D341Med (cell line): ENCODE data around the gene NOTCH1.

ENCODE experiments used
- DNase-seq: peaks from one replicate; pipeline ENCODE4 v3.0.0; 2012; ENCODE audit warnings: low spot score

NOTCH1 gene

DNA sequence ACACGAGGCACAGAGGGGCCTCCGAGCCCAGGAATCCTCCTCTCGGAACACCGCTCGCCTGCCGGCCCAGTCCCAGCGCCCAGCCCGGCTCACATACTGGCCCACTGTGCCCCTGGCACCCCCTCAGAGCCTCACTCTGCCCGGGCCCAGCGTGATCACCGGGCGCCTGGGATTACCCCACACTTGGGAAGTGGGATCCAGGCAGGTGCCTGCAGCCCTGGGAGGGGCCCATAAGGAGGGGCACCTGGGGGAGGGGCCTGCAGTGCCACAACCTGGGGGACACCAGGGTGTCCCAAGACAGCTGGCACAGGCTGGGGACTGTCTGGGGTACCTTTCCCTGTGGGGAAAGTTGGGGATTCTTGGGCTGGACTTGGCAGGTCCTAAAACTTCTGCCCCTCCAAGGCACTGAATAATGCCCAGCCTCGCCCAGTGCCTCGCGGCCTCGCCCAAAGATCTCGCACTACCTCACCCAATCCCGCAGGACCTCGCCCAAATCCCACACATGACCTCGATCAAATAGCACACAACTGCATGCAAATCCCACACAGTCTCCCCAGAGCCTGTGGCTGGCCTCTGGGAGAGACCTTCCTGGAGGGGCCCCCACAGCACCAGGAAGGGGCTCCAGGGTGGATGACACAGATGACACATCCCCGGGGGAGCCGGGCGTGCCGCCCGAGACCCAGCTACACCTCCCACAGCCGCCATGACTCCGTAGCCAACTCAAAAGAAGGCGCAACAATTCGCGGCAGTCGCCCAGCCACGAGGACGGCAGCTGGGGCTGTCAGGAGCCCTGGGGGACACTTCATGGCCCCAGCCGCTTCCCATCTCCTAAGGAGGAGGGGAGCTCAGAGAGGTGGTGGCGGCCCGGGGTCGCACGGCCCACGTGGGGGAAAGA is 13.7 kb downstream of the NOTCH1 start:
- no peak for DNase-seq

DNA sequence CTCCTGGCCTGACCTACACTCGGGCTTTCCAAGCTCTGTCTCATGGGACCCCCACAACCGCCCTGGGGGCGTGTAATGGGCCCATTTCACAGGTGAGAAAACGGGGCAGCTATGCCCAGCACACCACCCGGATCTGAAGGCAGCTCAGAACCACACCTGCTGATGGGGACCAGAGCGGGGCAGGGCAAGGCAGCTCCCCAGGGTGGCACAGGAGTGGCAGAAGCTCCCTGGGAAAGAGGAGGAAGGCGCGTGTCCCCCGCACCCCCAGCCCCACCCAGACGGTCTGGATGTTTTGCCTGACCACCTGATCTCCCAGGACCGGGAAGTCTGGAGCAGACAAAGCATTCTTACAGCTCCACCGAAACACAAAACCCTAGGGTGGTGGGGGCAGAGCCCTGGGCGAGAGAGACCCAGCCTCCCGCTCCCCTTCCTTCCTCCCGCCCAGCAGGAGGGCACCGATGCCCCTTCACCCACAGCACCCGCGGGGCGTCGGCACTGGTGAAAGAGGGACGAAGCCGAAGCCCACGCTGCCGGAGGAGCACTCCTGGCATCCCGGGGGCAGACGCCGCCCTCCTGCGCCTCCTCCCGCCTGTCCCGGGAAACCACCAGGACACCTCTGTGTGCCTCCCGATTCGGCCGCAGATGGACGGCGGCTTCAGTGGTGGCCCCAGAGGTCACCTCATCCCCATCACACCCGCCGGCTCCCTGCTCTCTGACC is 14.5 kb downstream of the NOTCH1 start:
- DNase-seq = no peak

DNA sequence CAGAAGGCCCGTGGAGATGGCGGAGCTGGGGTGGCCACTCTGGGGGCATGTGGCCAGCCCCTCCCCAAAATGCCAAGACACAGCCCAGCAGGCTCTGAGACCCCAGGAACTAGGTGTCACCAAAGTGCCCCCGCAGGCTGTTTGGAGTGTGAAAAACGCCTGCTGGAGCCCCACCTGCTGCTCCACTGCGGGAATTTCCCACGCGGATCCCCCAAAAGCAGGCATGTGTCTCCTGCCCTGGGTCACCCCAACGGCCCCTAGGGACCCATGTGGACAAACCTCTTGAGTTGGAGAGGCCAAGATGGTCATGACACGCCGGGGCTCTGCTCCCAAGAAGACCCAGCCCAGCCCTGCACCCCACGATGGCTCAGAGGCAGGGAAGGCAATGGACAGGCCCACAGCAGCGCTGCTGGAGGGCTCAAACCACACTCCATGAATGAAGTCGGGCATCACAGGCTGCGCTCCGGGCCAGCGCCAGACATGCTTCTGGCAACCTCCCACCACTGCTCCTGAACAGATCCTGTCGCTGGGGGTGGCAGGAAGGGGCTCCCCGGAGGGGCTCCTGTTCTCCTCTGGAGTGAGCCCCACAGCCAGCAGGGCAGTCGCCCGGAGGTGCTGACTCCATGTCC is 15.3 kb downstream of the NOTCH1 start:
- no peak for DNase-seq

DNA sequence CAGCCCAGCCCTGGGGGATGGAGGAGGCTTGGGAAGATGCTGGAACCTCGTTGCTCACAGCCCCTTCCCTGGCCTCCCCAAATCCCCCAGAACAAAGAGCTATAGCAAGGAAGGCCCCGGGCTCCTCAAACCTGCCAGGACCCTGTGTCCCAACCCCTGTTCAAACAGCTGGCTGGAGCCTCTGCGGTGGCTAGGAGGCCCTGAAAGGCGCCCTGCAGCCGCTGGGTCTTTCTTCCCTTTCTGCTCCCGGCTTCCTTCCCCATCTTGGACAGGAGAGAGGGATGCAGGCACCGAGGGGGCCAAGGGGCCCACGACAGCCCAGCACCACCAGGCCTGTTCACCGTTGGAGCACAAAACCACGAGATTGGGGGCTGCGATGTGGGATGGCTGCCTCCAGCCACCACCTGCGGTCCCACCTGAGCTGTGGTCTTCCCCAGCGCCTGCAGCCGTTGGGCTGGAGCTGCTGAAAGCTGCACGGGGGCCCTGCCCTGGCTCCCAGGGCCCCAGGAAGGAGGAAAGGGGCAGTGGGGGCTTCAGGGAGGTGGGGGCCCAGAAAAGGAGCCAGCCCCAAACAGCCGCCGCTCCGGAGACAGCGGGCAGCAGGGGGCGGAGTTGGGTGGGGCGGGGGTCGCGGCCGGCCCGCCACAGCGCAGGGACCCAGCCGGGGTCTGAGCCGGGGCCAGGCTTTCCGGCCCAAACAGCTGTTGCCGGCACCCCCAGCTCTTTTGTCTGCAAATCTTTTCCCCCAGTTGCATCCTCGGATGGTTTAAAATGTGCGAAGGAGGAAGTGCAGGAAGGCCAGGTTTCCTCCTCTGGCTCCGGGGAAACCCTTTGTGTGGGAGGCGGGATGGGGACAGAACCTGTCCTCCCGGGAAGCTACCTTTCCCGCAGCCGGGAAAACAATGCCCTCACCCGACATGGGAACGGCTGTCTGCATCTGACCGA is 16.1 kb downstream of the NOTCH1 start:
- DNase-seq = no peak

DNA sequence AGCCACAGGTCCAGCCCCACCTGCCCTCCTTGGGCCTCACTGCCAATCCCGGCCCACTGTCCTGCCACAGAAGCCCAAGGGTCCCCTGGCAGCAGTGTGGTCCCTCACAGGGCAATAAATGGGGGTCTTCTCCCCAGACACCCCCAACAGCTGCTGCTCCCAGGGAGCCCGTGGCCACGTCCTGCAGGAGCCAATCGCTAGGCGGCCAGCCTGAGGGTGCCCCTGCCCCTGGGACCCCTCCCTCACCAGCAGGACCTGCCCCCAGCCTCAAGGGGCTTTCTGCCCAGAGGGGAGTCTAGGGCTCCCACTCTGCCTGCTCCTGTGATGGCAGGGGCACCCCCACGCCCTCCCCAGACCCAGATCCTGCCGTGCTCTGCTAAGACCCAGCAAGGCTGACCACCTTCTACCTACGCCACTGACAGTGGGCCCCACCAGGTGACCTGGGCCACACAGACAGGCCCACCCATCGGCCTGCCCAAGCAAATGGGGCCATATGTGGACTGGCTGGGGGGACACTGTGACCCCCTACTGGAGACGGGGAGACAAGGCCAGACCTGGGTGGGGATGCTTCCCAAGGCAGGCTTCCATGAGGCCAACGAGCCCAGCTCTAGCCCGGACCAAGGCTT is 17.0 kb downstream of the NOTCH1 start:
- DNase-seq = no peak

DNA sequence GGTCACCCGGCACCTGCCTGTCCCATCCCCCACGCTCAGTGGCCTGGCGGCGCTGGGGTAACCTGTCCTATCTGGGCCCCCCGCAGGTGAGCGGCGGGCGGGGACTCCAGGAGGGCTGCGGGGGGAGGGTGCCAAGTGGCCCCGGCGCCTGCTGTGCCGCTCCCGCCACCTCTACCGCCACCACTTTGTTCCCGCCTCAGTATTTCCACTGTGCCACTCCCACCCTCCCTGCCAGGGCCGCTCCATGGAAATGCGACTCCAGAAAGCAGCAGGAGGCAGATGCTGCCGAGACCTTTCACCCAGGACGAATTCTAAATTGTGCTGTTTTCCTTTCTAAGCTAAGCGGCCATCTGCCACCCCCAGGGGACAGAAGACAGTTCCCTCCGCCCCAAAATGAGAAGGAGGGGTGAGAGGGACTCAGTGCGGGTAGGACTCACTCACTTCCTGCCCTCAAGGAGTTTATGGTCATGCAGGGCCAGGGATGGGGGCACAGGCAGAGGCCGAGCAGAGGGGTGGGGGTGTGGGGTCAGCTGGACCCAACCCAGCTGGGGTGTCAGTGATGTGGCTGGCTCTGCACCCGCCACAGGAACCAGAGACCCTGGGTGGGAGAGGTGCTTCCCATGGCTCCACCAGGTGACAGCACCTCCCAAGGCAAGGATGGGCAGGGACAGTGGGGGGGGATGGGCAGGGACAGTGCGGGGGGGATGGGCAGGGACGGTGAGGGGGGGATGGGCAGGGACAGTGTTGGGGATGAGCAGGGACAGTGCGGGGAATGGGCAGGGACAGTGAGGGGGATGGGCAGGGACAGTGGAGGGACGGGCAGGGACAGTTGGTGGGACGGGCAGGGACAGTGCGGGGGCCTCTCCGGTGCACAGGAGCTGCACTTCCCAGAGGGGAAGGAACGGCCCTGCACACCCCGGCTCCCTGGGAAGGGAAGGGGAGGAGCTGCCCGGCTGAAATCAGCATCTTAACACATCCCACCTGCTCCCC is 17.8 kb downstream of the NOTCH1 start:
- peak; percentile 77 for DNase-seq

DNA sequence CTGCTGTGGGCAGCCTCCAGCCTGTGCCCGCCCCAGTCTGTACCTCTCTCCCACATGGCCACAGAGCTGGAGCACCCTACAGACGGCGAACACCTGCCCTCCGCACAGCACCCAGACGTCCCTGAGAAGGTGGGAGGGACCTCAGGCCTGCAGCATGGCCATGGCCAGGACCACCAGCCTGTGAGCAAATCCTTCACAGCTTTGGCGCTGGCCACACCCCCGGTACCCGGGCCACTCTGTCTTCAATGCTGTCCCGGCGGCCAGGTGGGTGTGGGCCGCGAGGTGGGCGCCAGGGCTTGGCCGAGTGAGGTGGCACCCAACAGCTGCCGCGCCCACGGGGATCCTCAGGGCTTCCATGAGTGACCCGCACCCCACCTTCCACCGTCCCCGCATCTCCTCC is 18.7 kb downstream of the NOTCH1 start:
- no peak for DNase-seq

DNA sequence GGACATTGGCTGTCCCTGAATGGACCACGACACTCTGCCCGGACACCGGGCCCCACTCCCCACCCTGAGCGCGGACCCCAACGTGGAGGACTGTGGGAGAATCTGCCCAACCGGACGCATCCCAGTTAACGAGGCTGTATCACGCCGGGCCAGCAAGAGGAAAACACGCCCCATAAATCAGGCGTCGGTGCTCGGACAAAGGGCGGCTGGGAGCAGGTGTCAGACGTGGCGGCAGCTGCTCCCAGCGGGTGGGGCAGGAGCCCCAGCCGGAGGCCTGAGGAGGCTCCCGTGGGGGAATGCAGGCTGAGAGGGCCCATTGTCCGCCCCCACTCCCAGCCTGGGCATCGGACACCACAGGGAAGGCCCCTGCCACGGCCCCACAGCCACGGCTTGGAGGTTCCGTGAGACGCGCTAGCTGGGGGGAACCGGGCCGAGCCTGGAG is 19.2 kb downstream of the NOTCH1 start:
- DNase-seq = no peak

DNA sequence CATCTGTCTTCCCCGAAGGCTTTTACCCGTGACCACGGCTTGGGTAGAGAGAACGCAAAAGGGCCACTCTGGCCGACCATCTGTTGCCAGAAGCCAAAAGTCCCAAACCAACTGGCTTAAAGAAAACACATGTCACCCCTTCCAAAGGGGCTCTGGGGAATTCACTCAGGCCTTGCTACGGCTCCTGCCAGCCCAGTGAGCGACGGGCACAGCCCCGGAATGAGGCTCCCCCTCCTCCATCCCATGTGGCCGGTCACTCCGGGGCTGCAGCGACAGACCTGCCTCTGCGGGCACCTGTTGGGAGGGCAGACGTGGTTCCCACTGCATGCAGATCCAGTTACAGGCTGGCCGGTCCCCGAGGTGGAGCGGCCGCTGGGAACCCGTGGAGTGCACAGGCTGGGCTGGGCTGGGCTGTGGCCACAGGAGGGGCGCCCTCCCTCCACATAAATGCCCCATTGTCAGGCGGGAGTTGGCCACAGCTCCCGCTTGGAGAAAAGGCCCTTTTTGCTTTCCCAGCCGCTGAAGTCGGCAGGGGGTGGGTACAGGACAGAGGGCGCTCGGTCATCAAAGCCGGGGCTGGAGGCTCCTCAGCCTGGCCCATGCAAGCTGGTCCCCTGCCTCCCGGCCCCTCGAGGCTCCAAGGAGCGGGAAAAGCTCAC is 19.9 kb downstream of the NOTCH1 start:
- DNase-seq = no peak

DNA sequence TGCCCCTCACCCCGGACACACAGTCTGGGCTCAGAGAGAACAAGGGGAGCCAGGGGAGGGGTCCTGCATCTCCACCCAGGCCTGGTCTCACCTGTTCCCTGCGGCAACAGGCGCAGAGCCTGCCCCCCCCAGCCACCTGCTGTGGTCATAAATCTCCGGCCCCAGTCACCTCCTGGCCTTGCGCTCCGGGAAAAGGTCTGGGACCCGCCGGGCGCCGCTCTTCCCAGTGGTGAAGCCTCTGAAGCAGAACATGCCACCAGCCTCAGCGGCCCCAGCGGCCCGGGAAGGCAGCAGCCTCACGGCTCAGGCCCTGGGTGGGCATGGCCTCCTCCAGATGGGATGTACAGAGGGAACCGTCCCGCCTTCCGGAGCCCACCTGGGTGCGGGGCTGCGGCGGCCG is 20.6 kb downstream of the NOTCH1 start:
- no peak for DNase-seq

DNA sequence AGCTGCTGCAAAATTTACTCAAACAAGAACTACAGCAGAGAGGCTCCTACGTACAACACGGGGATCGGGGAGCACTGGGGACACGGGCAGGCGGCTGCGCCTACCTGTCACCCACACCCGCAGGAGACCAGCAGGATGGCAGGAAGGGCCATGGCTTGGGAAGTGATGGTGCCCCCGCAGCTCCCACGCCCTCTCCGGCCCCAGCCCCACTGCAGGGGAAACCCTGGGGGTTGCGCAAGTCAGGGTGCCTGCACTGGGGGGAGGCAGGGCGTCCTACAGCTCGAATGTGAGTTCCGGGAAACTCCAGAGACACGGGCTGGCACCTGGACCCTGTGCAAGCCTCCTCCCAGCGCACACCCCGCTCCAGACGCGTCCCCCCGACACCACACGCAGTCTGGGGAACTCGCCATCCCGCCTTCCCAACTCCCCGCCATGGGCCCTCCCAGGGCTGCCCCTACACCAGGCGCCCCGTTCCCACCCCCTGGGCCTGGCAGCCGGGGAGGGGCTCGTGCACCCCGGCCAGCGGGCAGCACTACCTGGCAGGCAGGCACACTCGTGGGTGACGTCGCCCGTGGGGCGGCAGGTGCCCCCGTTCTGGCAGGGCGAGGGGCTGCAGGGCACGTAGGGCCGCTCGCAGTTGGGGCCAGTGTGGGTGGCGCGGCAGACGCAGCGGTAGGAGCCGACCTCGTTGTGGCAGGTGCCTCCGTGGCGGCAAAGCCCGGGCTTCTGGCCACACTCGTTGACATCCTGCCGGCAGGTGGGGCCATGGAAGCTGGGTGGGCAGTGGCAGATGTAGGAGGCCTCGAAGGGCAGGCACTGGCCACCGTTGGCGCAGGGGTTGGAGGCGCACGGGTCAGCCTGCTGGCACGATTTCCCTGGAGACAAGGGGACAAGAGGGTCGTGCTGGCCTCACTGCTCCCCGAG is 23.3 kb downstream of the NOTCH1 start:
- DNase-seq = no peak

DNA sequence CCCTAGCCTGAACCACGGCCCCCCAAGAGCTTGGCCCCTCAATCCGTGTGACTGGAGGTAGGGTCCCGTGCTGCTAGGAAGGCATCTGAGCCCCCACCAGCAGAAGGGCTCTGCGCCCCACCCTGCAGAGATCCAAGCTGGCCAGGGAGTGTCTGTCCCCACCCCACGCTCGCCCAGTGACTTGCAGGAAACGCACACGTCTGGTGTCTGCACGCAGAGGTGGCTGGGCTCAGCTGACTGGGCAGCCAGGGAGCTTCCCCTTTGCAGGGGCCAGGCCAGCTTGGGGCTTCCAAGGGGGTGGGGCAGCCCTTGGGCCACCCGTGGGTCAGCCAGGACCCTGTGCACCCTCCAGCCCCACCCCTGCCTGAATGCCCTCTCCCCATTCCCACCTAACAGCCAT is 24.3 kb downstream of the NOTCH1 start:
- no peak for DNase-seq

DNA sequence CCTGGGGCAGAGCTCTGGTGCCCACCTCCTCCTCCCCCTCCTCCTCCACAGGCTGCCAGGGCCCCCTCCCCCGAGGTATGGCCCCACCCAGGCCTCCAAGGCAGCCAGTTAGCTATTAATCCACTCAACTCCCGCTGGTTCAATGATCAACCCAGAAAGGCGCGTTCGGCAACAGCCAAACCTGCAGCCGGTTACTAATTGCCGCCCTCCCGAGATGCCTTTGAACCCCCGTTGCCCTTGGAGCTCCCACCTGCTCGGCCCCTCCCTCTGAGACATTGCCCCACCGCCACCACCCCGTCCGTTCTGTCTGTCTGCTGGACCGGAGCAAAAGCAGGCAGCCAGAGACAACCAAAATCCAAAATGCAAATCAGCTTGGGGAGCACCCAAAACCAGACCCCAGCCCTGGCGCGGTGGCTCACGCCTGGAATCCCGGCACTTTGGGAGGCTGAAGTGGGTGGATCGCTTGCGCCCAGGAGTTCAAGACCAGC is 25.8 kb downstream of the NOTCH1 start:
- no peak for DNase-seq

DNA sequence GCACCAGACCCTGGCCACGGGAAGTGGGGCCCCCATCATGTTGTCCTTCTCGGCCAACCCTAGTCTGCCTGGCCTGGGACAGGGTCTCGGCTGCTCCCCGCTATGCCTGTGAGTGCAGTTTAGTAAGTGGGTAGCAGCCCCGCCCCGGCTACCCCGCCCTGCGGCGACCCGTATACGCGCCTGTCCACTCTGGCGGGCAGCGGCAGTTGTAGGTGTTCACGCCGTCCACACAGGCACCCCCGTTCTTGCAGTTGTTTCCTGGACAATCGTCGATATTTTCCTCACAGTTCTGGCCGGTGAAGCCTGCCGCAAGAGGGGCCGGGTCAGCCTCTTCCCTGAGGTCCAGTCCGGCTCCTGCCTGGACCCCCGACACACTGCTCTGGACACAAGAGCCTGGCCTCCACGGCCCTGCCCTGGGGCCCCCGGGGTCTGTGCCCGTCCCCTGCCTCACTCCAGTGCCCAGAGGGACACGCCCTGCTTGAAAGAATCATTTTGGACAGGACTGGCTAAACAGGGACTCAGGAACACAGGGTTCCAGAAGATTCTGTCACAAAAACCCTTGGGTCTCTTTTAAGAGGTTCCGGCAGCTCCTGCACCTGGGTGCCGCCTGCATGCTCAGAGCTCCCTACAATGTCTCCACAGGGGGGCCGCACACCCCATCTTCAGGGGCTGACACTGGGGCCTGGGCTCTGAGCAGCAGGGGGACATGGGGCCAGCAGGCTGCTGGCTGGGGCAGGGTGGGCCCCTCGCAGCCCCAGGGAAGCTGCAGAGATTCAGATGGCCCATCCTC is 26.4 kb downstream of the NOTCH1 start:
- DNase-seq = no peak

DNA sequence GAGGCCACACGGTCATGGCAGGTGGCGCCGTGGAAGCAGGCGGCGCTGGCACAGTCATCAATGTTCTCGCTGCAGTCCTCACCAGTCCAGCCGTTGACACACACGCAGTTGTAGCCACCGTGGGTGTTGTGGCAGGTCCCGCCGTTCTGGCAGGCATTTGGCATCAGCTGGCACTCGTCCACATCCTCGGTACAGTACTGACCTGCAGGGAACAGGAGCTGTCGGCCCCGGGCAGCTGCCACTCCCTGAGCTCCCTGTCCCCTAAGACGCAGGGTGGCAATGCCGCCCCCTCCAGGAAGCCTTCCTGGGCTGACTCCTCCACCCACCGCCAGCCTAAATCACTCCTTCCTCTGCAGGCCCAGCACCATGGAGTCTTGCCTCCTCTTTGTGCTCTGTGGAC is 27.2 kb downstream of the NOTCH1 start:
- no peak for DNase-seq

DNA sequence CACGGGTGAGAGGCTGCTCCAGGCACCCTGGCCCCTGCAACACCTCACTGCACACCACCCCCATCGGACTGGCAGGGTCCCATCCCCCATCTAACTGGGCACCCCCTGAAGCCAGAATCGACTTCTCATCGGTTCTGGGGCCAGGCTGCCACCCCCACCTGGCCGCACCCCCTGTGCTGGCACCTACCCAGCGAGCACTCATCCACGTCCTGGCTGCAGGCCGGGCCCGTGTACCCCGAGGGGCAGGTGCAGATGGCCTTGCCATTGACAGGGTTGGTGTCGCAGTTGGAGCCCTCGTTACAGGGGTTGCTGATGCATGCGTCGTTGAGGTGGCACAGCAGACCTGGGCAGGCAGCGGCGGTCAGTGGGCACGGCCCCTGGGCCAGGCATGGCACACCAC is 27.9 kb downstream of the NOTCH1 start:
- DNase-seq = no peak

DNA sequence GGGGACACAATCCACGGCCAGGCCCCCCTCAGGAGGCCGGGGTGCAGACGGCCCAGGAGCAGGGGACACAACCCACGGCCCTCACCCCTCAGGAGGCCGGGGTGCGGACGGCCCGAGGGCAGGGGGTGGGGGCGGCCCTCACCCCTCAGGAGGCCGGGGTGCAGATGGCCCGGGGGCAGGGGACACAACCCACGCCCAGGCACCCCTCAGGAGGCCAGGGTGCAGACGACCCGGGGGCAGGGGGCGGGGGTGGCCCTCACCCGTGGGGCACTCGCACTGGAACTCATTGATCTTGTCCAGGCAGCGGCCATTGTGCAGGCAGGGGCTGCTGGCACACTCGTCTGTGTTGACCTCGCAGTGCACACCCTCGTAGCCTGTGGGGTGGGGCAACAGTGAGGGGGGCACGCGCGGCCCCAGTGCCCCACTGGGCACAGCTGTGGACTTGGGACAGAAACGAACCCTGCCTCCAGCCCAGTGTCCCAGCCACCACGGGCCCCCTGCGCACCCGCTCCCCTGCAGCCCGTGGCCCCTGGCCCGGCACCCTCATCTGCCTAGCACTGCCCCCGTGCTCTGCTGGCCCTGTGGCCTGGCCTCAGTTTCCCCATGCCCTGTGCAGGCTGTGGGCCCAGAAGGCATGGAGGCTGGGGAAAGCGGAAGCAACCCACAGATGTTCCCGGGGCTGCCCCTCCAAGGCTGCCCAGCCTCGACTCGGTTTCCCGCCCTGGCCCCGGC is 28.7 kb downstream of the NOTCH1 start:
- no peak for DNase-seq
